Stomach (tissue), 4 donors: ENCODE data around the gene MNT.

ENCODE experiments used
- EP300 ChIP-seq: sonication (generic); formaldehyde crosslinking; IDR thresholded peaks from one replicate; pipeline ENCODE4 v1.6.1; 2017; ENCODE audit warnings: antibody characterized with exemption
- POLR2A ChIP-seq, 4 donors: fragments of 450-650 bp; IDR thresholded peaks; one replicate each; pipeline ENCODE4 v1.6.1; 2016; ENCODE audit warnings: antibody characterized with exemption in 4 of 4, control low read depth in 2 of 4, mild to moderate bottlenecking in 1 of 4, moderate library complexity in 1 of 4
- POLR2AphosphoS5 ChIP-seq, 3 donors: sonication (generic); formaldehyde crosslinking; IDR thresholded peaks; one replicate each; pipeline ENCODE4 v1.6.1; 2016; ENCODE audit warnings: antibody characterized with exemption in 3 of 3
- TF ChIP-seq, protein P1 (sequence below), 7 experiments: fragments of 450-650 bp in 4 of 7; fragments of 200-600 bp in 3 of 7; sonication (generic) in 3 of 7; IDR thresholded peaks; one replicate each; pipeline ENCODE4 v1.5.1; 2016 to 2019; ENCODE audit warnings: antibody characterized with exemption in 7 of 7, control low read depth in 2 of 7, mild to moderate bottlenecking in 1 of 7

- TF ChIP-seq POLR2A (IDR thresholded peaks at IDR 0.05) (no peak), EP300 (no peak), POLR2AphosphoS5 (IDR thresholded peaks at IDR 0.05) (no peak)
- TF ChIP-seq, protein P1, sequence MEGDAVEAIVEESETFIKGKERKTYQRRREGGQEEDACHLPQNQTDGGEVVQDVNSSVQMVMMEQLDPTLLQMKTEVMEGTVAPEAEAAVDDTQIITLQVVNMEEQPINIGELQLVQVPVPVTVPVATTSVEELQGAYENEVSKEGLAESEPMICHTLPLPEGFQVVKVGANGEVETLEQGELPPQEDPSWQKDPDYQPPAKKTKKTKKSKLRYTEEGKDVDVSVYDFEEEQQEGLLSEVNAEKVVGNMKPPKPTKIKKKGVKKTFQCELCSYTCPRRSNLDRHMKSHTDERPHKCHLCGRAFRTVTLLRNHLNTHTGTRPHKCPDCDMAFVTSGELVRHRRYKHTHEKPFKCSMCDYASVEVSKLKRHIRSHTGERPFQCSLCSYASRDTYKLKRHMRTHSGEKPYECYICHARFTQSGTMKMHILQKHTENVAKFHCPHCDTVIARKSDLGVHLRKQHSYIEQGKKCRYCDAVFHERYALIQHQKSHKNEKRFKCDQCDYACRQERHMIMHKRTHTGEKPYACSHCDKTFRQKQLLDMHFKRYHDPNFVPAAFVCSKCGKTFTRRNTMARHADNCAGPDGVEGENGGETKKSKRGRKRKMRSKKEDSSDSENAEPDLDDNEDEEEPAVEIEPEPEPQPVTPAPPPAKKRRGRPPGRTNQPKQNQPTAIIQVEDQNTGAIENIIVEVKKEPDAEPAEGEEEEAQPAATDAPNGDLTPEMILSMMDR (IDR thresholded peaks at IDR 0.05): no peak
Observed at GRCh38 chr17:2398182-2398581, 2.7 kb downstream of the MNT start.
